ENCODE data around the gene ADH7. TPM values are rescaled to one million over a fixed set of nuclear protein-coding genes. Genes with fewer than 3 reads are reported as not detected.

The ADH7 gene
- total and polyA plus RNA-seq, 2 of the 13 experiments (the other 11 are each of a cell fraction or from before 2014, with no cell fraction given), result not detected

GRCh38 chr4:99405433-99406115 is 29.6 kb downstream of the ADH7 start (continued):
- TF ChIP-seq ZBED4 (CRISPR knock-in tag; IDR thresholded peaks at IDR 0.05; ENCODE audit: borderline replicate concordance) (0 out of 2 replicates have a peak, but pooled peaks have one; percentile 34), SRSF1 (optimal IDR thresholded peaks at IDR 0.05; ENCODE audit: low read depth, low read length) (no peak), LBX2 (CRISPR knock-in tag; IDR thresholded peaks at IDR 0.05; ENCODE audit: borderline replicate concordance) (no peak), PRMT3 (CRISPR knock-in tag; IDR thresholded peaks at IDR 0.05; ENCODE audit: borderline replicate concordance, low read depth) (no peak), ZNF580 (CRISPR knock-in tag; IDR thresholded peaks at IDR 0.05; ENCODE audit: borderline replicate concordance, low read depth) (0 out of 2 replicates have a peak, but pooled peaks have one; percentile 28), NR3C1 (CRISPR knock-in tag; IDR thresholded peaks at IDR 0.05) (no peak), ZNF749 (CRISPR knock-in tag; IDR thresholded peaks at IDR 0.05; ENCODE audit: borderline replicate concordance) (no peak), ZNF512 (CRISPR knock-in tag; IDR thresholded peaks at IDR 0.05) (no peak), SOX6 (IDR thresholded peaks at IDR 0.05) (no peak), SOX6 (CRISPR knock-in tag; IDR thresholded peaks at IDR 0.05) (peak; percentile 39; the same call in 1 of the 2 replicates), SYNCRIP (IDR thresholded peaks at IDR 0.05; ENCODE audit: insufficient read depth, low read depth, low read length) (no peak), DNMT3B (CRISPR knock-in tag; conservative IDR thresholded peaks at IDR 0.05) (0 out of 2 replicates have a peak, but pooled peaks have one; percentile 70), ZNF12 (CRISPR knock-in tag; IDR thresholded peaks at IDR 0.05) (peak; percentile 44; the same call in 1 of the 2 replicates), ZNF34 (CRISPR knock-in tag; IDR thresholded peaks at IDR 0.05; ENCODE audit: borderline replicate concordance) (0 out of 2 replicates have a peak, but pooled peaks have one; percentile 57), ZNF232 (CRISPR knock-in tag; IDR thresholded peaks at IDR 0.05; ENCODE audit: borderline replicate concordance) (no peak), ZNF354B (CRISPR knock-in tag; IDR thresholded peaks at IDR 0.05) (no peak), HOXA9 (CRISPR knock-in tag; IDR thresholded peaks at IDR 0.05; ENCODE audit: borderline replicate concordance) (no peak), ZNF224 (CRISPR knock-in tag; IDR thresholded peaks at IDR 0.05) (no peak)

Measured in HepG2 (cell line).